Natural killer cell (primary cell): ENCODE results near the gene ERBB2. TPM values are rescaled to one million over a fixed set of nuclear protein-coding genes. Genes with fewer than 3 reads are reported as not detected.

Source experiments
- ATAC-seq, 3 donors: fragments of 150-1000 bp in 2 of 3; fragments of 200-7000 bp in 1 of 3; cut with Tn5 transposase; 1 replicate in 1 of 3; 2 replicates in 2 of 3; pipeline ENCODE4 v1.10.0; 2021; ENCODE audit warnings: mild to moderate bottlenecking in 2 of 3, moderate library complexity in 2 of 3
- DNase-seq, 2 donors: peaks; one replicate each; pipeline versions ENCODE4 v3.0.0 to v3.0.0-alpha.2; 2013 to 2021; ENCODE audit warnings: mixed read lengths in 1 of 2
- H3K27ac ChIP-seq: one replicate; pipeline ENCODE4 v1.5.1; 2013; ENCODE audit warnings: mild to moderate bottlenecking, low read length
- H3K27me3 ChIP-seq: one replicate; pipeline ENCODE4 v1.6.1; 2013; ENCODE audit warnings: low read length; ENCODE audit not compliant: control insufficient read depth, insufficient read depth
- H3K36me3 ChIP-seq: one replicate; pipeline ENCODE4 v1.6.1; 2013; ENCODE audit warnings: low read length; ENCODE audit not compliant: control insufficient read depth, insufficient read depth
- H3K4me1 ChIP-seq: one replicate; pipeline ENCODE4 v1.6.1; 2013; ENCODE audit warnings: low read length; ENCODE audit not compliant: control insufficient read depth, insufficient read depth
- H3K4me3 ChIP-seq: one replicate; pipeline ENCODE4 v1.5.1; 2013; ENCODE audit warnings: low read length
- H3K9me3 ChIP-seq: one replicate; pipeline ENCODE4 v1.6.1; 2013; ENCODE audit warnings: low read length; ENCODE audit not compliant: control insufficient read depth, insufficient read depth
- H3K27ac Mint-ChIP-seq, 2 donors: one replicate each; pipeline ENCODE4 v1.8.0; 2022; ENCODE audit warnings: mild to moderate bottlenecking in 2 of 2, mixed read lengths in 2 of 2, moderate library complexity in 1 of 2
- H3K27me3 Mint-ChIP-seq, 2 donors: one replicate each; pipeline ENCODE4 v1.8.0; 2022; ENCODE audit warnings: low read depth in 2 of 2, mixed read lengths in 2 of 2
- H3K36me3 Mint-ChIP-seq: one replicate; pipeline ENCODE4 v1.8.0; 2022; ENCODE audit warnings: mixed read lengths
- H3K4me1 Mint-ChIP-seq, 2 donors: one replicate each; pipeline ENCODE4 v1.8.0; 2022; ENCODE audit warnings: mixed read lengths in 2 of 2
- H3K4me3 Mint-ChIP-seq: one replicate; pipeline ENCODE4 v1.8.0; 2022; ENCODE audit warnings: mild to moderate bottlenecking, moderate library complexity, mixed read lengths
- H3K9me3 Mint-ChIP-seq, 2 donors: one replicate each; pipeline ENCODE4 v1.8.0; 2022; ENCODE audit warnings: mixed read lengths in 2 of 2
- WGBS: methylation state at CpG from one replicate; pipeline ENCODE4 v1.1.7; 2013; ENCODE audit warnings: missing lambda C conversion rate; ENCODE audit not compliant: insufficient coverage; 5-methylcytosine and 5-hydroxymethylcytosine counted together
- intact Hi-C: fragments of 100-400 bp; cut with micrococcal nuclease; formaldehyde crosslinking; loops from one replicate; pipeline ENCODE4 v1.14.2; 2022
- total RNA-seq, 4 donors: library from RNA; stranded (reverse); fragments of 120-200 nt in 1 of 4; gene quantifications; one replicate each; pipeline versions ENCODE4 v1.2.3 to v1.2.4, GENCODE V29; 2013 to 2022
- TF ChIP-seq, protein P1 (sequence below): fragments of 200-600 bp; IDR thresholded peaks from one replicate; pipeline ENCODE4 v1.8.0; 2022; ENCODE audit warnings: antibody characterized with exemption

ERBB2 gene
- total RNA-seq, 3 donors from 2014 or later (not counting 1 experiment from before 2014, with no cell fraction given), result 77.6 to 115 (median 82.1) TPM

- Histone ChIP-seq H3K4me3 (peak overlapping the region; percentile 47), H3K4me1 (peaks cover 70% of the 10 kb centered on the region), H3K9me3 (no peaks in the 10 kb centered on the region), H3K36me3 (peaks cover under 1% of the 10 kb centered on the region), H3K27ac (peak overlapping the region; percentile 96), H3K27me3 (no peaks in the 10 kb centered on the region)
- Mint-ChIP-seq H3K4me3 (peak overlapping the region; percentile 83), H3K27ac (peak overlapping the region; percentile 94 to 99), H3K27me3 (no peaks in the 10 kb centered on the region), H3K9me3 (no peaks in the 10 kb centered on the region), H3K4me1 (peaks cover 57 to 58% of the 10 kb centered on the region in 2 donors), H3K36me3 (no peaks in the 10 kb centered on the region)
- under 1% methylated on average over 91 of the region's 91 CpGs for WGBS
- intact Hi-C loops, result loop anchor here (1.0 to 5.0 kb wide), 6 partner anchors 59 to 226 kb away; partner anchors contain the start of genes IKZF3, PSMD3 and STARD3
- DNase-seq, result peak; percentile 97 to 98
- TF ChIP-seq, protein P1, sequence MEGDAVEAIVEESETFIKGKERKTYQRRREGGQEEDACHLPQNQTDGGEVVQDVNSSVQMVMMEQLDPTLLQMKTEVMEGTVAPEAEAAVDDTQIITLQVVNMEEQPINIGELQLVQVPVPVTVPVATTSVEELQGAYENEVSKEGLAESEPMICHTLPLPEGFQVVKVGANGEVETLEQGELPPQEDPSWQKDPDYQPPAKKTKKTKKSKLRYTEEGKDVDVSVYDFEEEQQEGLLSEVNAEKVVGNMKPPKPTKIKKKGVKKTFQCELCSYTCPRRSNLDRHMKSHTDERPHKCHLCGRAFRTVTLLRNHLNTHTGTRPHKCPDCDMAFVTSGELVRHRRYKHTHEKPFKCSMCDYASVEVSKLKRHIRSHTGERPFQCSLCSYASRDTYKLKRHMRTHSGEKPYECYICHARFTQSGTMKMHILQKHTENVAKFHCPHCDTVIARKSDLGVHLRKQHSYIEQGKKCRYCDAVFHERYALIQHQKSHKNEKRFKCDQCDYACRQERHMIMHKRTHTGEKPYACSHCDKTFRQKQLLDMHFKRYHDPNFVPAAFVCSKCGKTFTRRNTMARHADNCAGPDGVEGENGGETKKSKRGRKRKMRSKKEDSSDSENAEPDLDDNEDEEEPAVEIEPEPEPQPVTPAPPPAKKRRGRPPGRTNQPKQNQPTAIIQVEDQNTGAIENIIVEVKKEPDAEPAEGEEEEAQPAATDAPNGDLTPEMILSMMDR, result peak; percentile 87
- peak; percentile 72 to 93 (median 79) for ATAC-seq
These were observed 54.5 kb downstream of the ERBB2 start for GRCh38 chr17:39754161-39754957.

DNA sequence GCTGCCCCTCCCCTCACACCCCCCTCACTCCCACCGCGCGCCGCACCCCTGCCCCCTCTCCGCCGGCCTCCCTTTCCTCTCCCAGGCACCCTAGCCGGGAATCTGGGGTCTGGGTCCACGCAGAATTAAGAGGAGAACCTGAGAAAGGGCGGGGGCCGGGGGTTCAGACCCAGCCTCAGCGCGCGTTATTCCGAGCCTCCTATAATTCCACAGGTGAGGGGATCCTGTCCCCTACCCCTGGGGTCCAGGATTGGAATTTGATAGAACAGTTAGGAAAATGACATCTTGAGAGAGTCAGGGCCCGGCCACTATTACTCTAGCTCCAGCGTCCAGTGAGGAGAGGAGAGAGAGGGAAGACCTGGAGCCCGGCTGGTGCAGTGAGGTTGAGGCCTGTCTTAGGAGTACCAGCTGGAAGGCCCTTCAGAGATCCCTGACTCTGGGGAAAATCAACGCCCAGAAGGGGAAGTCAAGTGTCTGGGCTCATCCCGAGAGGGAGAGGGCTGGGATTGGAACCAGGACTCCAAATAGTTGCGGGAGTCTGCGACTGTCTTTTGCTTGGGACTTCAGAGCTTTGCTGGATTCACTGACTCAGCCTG, 55.2 kb downstream of the ERBB2 start:
- Mint-ChIP-seq H3K4me3 (peak overlapping the region; percentile 83), H3K27me3 (no peaks in the 10 kb centered on the region), H3K27ac (peak overlapping the region; percentile 94 to 99), H3K36me3 (no peaks in the 10 kb centered on the region), H3K4me1 (peaks cover 63 to 65% of the 10 kb centered on the region in 2 donors), H3K9me3 (no peaks in the 10 kb centered on the region)
- 33% methylated on average over 21 of the region's 21 CpGs for WGBS
- ATAC-seq, result no peak
- no peak for DNase-seq
- H3K27me3 ChIP-seq, result no peaks in the 10 kb centered on the region
- TF ChIP-seq, protein P1, result no peak
- H3K4me1 ChIP-seq, result peaks cover 77% of the 10 kb centered on the region
- H3K27ac ChIP-seq, result peak overlapping the region; percentile 96
- intact Hi-C loops, result loop anchor here (1.0 to 5.0 kb wide), 6 partner anchors 58 to 225 kb away; partner anchors contain the start of genes IKZF3, PSMD3 and STARD3
- no peaks in the 10 kb centered on the region for H3K9me3 ChIP-seq
- H3K36me3 ChIP-seq, result peaks cover 2% of the 10 kb centered on the region
- peak overlapping the region; percentile 47 for H3K4me3 ChIP-seq

DNA sequence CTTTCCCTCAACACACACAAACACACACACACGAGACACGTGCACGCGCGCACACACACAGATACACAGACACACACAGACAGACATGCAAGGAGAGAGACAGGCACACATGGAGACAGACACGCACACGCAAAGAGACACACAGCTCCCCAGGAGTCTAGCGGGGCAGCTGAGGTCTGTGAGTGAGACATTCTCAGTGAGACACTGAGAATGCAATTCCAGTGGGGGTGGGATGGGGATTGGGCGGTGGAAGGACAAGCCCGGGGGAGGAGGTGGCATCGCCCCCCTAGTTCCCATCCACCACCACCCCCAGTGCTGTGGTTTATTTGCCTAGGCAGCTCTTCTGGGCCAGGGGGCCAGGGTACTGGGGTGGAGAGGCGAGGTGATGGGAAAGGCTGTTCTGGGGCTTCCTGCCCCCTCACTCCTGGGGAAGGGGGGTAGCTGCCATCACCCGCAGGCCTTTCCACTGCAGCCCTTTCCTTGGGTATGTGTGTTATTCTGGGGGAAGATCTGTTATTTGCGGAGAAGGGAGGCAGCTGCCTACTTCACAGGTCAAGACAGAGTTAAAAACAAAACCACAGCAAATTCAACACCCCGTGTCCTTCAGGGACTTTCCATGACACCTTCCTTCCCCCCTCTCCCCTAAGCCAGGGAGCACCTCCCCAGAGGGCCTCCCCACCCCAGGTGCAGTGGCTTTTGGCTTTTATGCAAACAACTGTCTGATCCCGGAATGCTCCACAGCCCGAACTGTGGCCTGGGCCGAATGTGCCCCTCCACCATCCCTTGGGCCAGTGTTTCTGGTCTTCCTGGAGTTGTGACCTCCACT, 55.9 kb downstream of the ERBB2 start:
- 14% methylated on average over 12 of the region's 18 CpGs for WGBS
- Mint-ChIP-seq H3K36me3 (no peaks in the 10 kb centered on the region), H3K9me3 (no peaks in the 10 kb centered on the region), H3K27ac (peak overlapping the region; percentile 94 to 99), H3K27me3 (no peaks in the 10 kb centered on the region), H3K4me3 (peak overlapping the region; percentile 83), H3K4me1 (peaks cover 63 to 65% of the 10 kb centered on the region in 2 donors)
- ATAC-seq, result peak in 2 of 3 donors; percentile 8 to 12
- intact Hi-C loops, result no loop called here
- Histone ChIP-seq H3K4me3 (peak overlapping the region; percentile 13), H3K27ac (peak overlapping the region; percentile 96), H3K4me1 (peaks cover 83% of the 10 kb centered on the region), H3K9me3 (no peaks in the 10 kb centered on the region), H3K36me3 (peaks cover 5% of the 10 kb centered on the region), H3K27me3 (no peaks in the 10 kb centered on the region)
- peak; percentile 49 to 87 for DNase-seq
- TF ChIP-seq, protein P1, result no peak
